Measurements from ENCODE around the gene HRC. TPM values are rescaled to one million over a fixed set of nuclear protein-coding genes. Genes with fewer than 3 reads are reported as not detected.

The HRC gene
- total RNA-seq, 1 donor from 2014 or later: 1,040 TPM

- Histone ChIP-seq H3K4me3 (no peak overlapping the region), H3K4me1 (peaks cover 40% of the 10 kb centered on the region), H3K27ac (replicated peaks) (no peak overlapping the region), H3K36me3 (peaks cover 27% of the 10 kb centered on the region), H3K27me3 (ENCODE audit: low read depth) (no peaks in the 10 kb centered on the region), H3K9me3 (replicated peaks) (no peaks in the 10 kb centered on the region)
- DNase-seq: no peak
- intact Hi-C loops (cut with micrococcal nuclease): no loop called here
- TF ChIP-seq CTCF (IDR thresholded peaks at IDR 0.05; ENCODE audit: borderline replicate concordance): no peak
Measured at GRCh38 chr19:49111218-49111998, 43.8 kb downstream of the HRC start.

- H3K27ac ChIP-seq (replicated peaks): peak overlapping the region; percentile 27
- H3K4me3 ChIP-seq: no peak overlapping the region
- no peaks in the 10 kb centered on the region for H3K9me3 ChIP-seq (replicated peaks)
- H3K4me1 ChIP-seq: peaks cover 40% of the 10 kb centered on the region
- DNase-seq: no peak
- peaks cover 36% of the 10 kb centered on the region for H3K36me3 ChIP-seq
- H3K27me3 ChIP-seq (ENCODE audit: low read depth): no peaks in the 10 kb centered on the region
- TF ChIP-seq CTCF (IDR thresholded peaks at IDR 0.05; ENCODE audit: borderline replicate concordance): no peak
- intact Hi-C loops (cut with micrococcal nuclease): no loop called here
Measured at GRCh38 chr19:49110567-49110966, 44.6 kb downstream of the HRC start.

GRCh38 chr19:49109569-49110233 is 45.5 kb downstream of the HRC start:
- Histone ChIP-seq H3K4me3 (no peak overlapping the region), H3K9me3 (replicated peaks) (no peaks in the 10 kb centered on the region), H3K4me1 (peaks cover 32% of the 10 kb centered on the region), H3K27me3 (ENCODE audit: low read depth) (no peaks in the 10 kb centered on the region), H3K36me3 (peaks cover 44% of the 10 kb centered on the region), H3K27ac (replicated peaks) (peak overlapping the region; percentile 27)
- no peak for DNase-seq
- intact Hi-C loops (cut with micrococcal nuclease): no loop called here
- TF ChIP-seq CTCF (IDR thresholded peaks at IDR 0.05; ENCODE audit: borderline replicate concordance): no peak

GRCh38 chr19:49109051-49109450 is 46.1 kb downstream of the HRC start:
- H3K9me3 ChIP-seq (replicated peaks): no peaks in the 10 kb centered on the region
- intact Hi-C loops (cut with micrococcal nuclease): no loop called here
- H3K36me3 ChIP-seq: peaks cover 51% of the 10 kb centered on the region
- H3K27me3 ChIP-seq (ENCODE audit: low read depth): no peaks in the 10 kb centered on the region
- peaks cover 26% of the 10 kb centered on the region for H3K4me1 ChIP-seq
- no peak for DNase-seq
- no peak overlapping the region for H3K27ac ChIP-seq (replicated peaks)
- no peak overlapping the region for H3K4me3 ChIP-seq
- no peak for TF ChIP-seq CTCF (IDR thresholded peaks at IDR 0.05; ENCODE audit: borderline replicate concordance)

- Histone ChIP-seq H3K4me1 (peaks cover 19% of the 10 kb centered on the region), H3K36me3 (peaks cover 63% of the 10 kb centered on the region), H3K4me3 (no peak overlapping the region), H3K27me3 (ENCODE audit: low read depth) (no peaks in the 10 kb centered on the region), H3K9me3 (replicated peaks) (no peaks in the 10 kb centered on the region), H3K27ac (replicated peaks) (no peak overlapping the region)
- DNase-seq: no peak
- TF ChIP-seq CTCF (IDR thresholded peaks at IDR 0.05; ENCODE audit: borderline replicate concordance): no peak
- intact Hi-C loops (cut with micrococcal nuclease): no loop called here
Measured at GRCh38 chr19:49107625-49108459, 47.4 kb downstream of the HRC start.
